H1 (cell line): ENCODE results near the gene AUH.

Source experiments
- CEBPB ChIP-seq: IDR thresholded peaks from 2 replicates; pipeline ENCODE4 v1.6.1; 2012; ENCODE audit warnings: low read depth, low read length
- CTCF ChIP-seq, 3 experiments: IDR thresholded peaks; 1 replicate in 2 of 3; 2 replicates in 1 of 3; pipeline versions ENCODE4 v1.5.1 to v1.6.1; 2011; ENCODE audit warnings: low read length in 3 of 3, mild to moderate bottlenecking in 3 of 3, inconsistent platforms in 2 of 3, low read depth in 1 of 3, moderate library complexity in 1 of 3; ENCODE audit not compliant: insufficient read depth in 1 of 3; ENCODE audit errors: control extremely low read depth in 1 of 3
- EZH2 ChIP-seq: fragments of 200-600 bp; sonication (generic); IDR thresholded peaks from 2 replicates; pipeline ENCODE4 v1.7.1; 2012; ENCODE audit warnings: low read depth, mild to moderate bottlenecking, moderate library complexity, low read length, inconsistent platforms; ENCODE audit not compliant: severe bottlenecking
- GTF2F1 ChIP-seq: IDR thresholded peaks from 2 replicates; pipeline ENCODE4 v1.6.1; 2012; ENCODE audit warnings: low read depth, low read length, improper control_type of control experiment, borderline replicate concordance
- HDAC2 ChIP-seq, 2 experiments: fragments of 300-600 bp in 1 of 2; sonication (generic) in 1 of 2; IDR thresholded peaks; 2 replicates each; pipeline ENCODE4 v1.6.1; 2011 to 2012; ENCODE audit warnings: low read depth in 2 of 2, low read length in 2 of 2, mild to moderate bottlenecking in 2 of 2, moderate library complexity in 2 of 2, borderline replicate concordance in 1 of 2, inconsistent platforms in 1 of 2
- KDM1A ChIP-seq: fragments of 200-600, 300-600 bp; sonication (generic); IDR thresholded peaks from 2 replicates; pipeline ENCODE4 v1.7.1; 2016; ENCODE audit warnings: mild to moderate bottlenecking, low read length, borderline replicate concordance
- MAX ChIP-seq: IDR thresholded peaks from 2 replicates; pipeline ENCODE4 v1.6.1; 2012; ENCODE audit warnings: inconsistent platforms
- PHF8 ChIP-seq: fragments of 200-600 bp; sonication (generic); conservative IDR thresholded peaks from 2 replicates; pipeline ENCODE4 v1.7.1; 2012; ENCODE audit warnings: low read depth, mild to moderate bottlenecking, inconsistent platforms, low read length, moderate library complexity
- POLR2A ChIP-seq, 2 experiments: IDR thresholded peaks; 1 replicate in 1 of 2; 2 replicates in 1 of 2; pipeline ENCODE4 v1.6.1; 2011; ENCODE audit warnings: low read depth in 2 of 2, low read length in 2 of 2, mild to moderate bottlenecking in 2 of 2; ENCODE audit errors: control extremely low read depth in 1 of 2
- YY1 ChIP-seq: IDR thresholded peaks from 2 replicates; pipeline ENCODE4 v1.6.1; 2011; ENCODE audit warnings: low read depth, mild to moderate bottlenecking, low read length

- TF ChIP-seq MAX (no peak), CEBPB (no peak), EZH2 (no peak), KDM1A (no peak), CTCF (IDR thresholded peaks at IDR 0.05; ENCODE audit: control extremely low read depth in 1 of 3, insufficient read depth in 1 of 3, low read depth in 1 of 3, low read length in 3 of 3) (no peak), PHF8 (no peak), POLR2A (IDR thresholded peaks at IDR 0.05; ENCODE audit: control extremely low read depth in 1 of 2, low read depth in 2 of 2, low read length in 2 of 2) (no peak), HDAC2 (IDR thresholded peaks at IDR 0.05; ENCODE audit: borderline replicate concordance in 1 of 2, low read depth in 2 of 2, low read length in 2 of 2) (no peak), YY1 (no peak), GTF2F1 (no peak)
Measured at GRCh38 chr9:91200692-91201336, 160.9 kb downstream of the AUH start.
